HG03196 (cell line): ENCODE measurements around the gene GOLGA6A.
"Not testable (repeated sequence)": the region's sequence is repeated elsewhere in the genome, so short reads cannot be mapped to it uniquely, and the experiment has no call there.

Source experiments
- ATAC-seq: cut with Tn5 transposase; IDR thresholded peaks from one replicate; pipeline ENCODE4 v1.9.1; 2021; ENCODE audit not compliant: unreplicated experiment

Gene GOLGA6A

GRCh38 chr15:74055804-74056203 is 26.5 kb downstream of the GOLGA6A start:
- no peak for ATAC-seq

DNA sequence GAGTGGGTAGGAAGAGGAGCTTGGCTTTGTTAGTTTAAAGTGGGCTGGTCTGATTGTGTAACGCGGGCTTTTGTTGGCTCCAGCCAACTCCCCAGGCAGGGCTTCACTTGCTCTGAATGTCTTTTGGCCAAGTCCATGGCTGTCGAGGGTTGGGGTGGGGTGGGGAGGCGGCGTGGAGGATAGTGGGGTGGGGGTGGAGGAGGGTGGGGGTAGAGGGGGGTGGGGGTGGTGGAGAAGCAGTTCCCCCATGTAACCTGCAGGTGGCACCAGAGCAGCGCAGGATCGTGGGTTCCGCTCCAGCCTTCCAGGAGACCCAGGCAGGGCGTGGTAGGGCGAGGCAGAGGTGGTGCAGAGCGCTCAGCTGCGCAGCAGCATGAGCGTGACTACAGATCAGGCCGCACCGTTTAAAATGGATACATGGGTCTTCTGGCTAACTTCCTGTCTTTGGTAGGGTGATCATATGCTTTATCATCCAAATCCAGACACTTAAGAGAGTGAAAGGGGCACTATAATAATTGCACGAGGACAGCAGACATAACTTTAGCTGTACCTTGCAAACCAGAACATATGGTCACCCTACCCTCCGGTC is 28.3 kb downstream of the GOLGA6A start:
- no peak for ATAC-seq

DNA sequence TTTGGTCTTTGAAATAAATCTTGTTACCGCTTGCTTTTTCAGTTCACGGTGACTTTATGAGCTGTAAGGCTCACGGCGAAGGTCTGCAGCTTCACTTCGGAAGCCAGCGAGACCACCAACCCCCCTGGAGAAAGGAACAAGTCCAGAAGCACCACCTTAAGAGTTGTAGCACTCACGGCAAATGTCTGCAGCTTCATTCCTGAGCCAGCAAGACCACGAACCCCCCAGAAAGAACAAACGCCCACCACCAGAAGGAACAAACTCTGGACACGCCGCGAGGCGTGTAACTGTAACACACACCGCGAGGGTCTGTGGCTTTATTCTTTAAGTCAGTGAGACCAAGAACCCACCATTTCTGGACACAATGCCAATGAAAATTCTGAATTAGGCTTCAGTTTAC is 28.8 kb downstream of the GOLGA6A start:
- no peak for ATAC-seq

DNA sequence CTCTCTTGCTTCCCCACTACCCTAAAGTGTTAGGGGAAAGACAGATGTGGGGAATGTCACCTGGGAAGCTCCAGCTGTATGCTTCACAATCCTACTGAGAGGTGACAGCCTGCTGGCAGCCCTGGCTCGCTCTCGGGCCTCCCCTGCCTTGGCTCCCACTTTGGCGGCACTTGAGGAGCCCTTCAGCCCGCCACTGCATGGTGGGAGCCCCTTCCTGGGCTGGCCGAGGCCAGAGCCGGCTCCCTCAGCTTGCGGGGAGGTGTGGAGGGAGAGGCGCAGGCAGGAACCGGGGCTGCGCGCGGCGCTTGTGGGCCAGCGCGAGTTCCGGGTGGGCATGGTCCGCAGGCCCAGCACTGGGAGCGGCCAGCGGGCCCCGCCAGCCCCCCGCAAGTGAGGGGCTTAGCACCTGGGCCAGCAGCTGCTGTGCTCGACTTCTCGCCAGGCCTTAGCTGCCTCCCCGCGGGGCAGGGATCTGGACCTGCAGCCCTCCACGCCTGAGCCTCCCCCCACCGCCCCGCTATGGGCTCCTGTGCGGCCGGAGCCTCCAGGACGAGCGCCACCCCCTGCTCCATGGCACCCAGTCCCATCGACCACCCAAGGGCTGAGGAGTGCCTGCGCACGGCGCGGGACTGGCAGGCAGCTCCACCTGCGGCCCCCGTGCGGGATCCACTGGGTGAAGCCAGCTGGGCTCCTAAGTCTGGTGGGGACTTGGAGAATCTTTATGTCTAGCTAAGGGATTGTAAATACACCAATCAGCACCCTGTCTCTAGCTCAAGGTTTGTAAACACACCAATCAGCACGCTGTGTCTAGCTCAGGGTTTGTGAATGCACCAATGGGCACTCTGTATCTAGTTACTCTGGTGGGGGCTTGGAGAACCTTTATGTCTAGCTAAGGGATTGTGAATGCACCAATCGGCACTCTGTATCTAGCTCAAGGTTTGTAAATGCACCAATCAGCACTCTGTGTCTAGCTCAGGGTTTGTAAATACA is 29.8 kb downstream of the GOLGA6A start:
- not testable (repeated sequence) for ATAC-seq

DNA sequence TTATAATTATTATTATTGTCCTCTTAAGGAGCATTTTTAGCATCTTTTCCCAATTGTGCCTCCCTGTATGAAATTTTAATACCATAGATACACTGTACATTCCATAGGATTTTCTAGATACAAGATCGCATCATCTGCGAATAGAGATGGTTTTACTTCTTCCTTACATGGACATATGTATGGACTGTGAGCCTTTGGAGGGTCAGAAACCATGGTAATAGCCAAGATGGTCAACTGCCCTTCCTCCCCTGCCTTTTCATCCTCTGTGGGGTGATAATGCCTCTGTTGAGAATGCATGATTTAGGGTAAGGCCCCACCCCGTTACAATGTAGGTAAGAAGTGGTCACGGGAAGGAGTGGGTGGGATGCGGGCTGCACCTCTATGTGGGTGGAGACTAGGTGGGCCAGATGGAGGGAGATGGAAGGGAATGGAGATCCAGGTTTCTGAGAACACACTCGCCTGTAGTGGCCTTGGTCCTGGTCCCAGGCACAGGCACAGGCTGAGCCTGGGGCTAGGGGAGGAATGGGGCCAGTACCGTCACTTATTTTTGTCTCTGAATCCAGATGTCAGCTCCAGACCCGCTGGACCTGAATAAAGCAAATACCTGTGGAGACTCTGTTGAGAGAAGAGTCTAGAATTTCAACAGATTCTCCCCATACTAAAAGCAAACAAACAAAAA is 31.7 kb downstream of the GOLGA6A start:
- ATAC-seq = no peak

DNA sequence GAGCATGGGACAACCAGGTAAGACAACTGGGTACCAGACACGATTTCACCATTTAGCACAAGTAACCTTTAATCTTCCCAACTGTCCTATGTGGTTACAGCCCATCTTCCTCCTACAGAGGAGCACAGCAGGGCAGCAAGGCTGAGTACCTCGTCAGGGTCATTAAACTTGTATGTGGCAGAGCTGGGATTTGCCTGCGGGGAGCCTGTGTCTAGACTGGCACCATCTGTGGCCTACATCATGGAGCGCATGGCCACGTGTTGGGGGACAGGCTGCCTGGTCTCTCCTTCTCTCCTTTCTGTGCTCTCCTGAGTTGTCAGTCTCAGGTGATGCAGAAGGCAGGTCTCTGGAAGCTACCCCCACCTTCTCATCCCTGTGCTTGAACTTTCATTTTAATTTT is 32.2 kb downstream of the GOLGA6A start:
- no peak for ATAC-seq

- ATAC-seq = no peak
These were observed 36.1 kb downstream of the GOLGA6A start for GRCh38 chr15:74046275-74046674.

DNA sequence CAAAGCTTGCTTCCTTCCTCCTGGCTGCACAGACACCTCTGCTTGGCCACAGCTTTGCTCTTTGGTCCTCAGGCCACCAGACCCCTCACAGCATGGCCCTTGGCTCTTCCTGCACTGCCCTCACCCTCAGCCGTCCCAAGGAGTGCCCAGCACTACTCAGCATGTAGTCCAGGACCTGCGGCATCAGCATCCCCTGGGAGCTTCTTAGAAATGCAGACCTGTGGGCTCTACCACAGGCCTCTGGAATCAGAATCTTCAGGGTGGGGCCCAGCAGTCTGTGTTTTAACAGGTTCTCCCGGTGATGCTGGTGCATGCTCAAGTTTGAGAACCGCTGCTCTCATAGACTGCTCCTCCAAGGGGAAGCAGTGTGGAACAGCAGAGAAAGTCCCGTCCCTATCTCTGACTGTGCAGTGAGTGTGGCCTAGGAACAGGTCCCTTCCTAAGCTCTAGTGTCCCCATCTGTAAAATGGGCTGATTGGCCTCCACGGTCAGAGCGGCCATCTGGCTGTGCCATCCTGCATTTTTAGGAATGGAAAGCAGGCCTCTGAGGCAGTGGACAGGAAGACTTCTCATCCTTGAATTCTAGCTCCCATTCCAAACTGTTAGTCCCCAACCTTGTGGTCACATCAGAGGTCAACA is 36.6 kb downstream of the GOLGA6A start:
- ATAC-seq = no peak

GRCh38 chr15:74045184-74045583 is 37.2 kb downstream of the GOLGA6A start:
- ATAC-seq = no peak

- no peak for ATAC-seq
These were observed 37.9 kb downstream of the GOLGA6A start for GRCh38 chr15:74044267-74045110.

GRCh38 chr15:74043425-74044266 is 38.7 kb downstream of the GOLGA6A start:
- no peak for ATAC-seq

DNA sequence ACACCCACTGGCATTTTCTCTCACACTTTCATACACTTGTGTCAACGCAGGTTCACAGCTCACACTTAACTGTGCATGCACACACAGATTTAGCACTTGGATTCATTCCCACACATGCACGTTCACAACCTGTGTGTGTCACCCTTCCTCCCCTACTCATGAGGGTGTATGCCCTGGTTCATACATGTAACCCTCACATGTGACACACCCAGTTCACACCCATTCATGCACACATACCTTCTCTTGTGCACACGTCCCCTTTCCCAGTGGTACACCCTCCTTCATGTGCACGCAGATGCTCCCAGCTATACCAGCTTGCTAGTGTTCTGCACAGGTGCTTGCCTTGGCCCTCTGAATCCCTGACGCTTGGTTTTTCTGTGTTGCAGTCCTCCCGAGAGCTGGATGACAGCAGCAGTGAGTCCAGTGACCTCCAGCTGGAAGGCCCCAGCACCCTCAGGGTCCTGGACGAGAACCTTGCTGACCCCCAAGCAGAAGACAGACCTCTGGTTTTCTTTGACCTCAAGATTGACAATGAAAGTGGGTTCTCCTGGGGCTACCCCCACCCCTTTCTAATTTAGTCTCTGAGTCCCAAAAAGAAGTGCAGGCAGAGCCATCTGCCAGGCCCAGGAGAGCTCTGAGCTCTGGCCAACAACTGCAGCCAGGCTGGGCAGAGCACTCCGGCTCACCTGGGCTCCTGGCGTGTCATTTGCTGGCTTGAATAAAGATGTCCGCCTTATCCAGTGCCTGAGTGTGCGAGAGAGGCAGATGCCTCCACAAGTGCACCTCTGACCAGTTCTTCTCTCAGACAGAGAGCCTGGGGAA is 39.5 kb downstream of the GOLGA6A start:
- ATAC-seq = no peak

DNA sequence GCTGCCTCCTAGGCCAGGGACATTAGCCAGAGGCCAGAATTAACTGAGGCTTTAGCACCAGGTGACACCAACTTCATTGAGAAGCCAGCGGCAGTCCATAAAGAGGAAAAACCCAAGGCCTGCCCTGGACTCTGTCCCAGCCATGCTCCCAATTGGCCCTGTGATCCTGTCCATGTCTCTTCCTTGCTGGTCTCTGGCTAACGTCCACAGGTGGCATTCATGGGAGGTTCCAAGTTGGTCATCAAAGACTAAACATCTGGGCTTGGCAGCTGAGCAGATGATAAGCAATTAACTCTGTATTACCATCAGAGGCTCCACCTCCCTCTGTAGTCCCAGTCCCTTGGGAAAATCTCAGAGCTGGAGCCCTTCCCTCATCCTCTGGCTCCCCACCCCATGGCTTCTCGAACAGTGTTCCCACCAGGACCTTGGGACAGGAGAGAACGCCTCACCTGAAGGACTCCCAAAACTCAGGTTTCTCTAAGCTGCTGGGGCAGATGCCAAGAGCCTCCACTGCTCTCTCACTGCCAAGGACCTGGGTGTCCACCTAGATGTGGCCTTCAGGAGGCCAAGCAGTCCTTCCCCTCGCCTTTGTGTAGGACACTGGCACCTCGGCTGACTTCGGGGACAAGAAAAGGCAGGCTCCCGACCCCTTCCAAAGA is 40.4 kb downstream of the GOLGA6A start:
- no peak for ATAC-seq

DNA sequence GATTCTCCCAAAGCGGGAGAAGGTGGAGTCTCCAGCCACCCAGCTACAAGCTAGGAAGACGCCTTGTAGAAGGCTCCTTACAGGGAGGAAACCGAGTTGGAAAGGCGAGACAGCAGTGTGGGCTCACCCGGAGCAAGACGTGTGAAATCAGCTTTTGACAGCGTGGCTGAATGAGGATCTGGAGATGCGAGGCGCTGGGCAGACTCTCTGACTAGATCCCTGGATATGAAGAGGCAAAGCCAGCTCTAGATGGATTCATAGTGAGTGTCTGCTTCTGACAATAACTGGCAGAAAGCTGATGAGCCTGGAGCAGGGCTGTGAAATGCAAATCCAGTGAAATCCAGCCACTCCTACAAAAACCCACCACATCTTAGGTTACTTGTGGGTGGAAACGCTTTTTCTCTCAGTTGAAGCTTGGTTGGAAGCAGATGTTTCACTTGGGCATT is 41.0 kb downstream of the GOLGA6A start:
- ATAC-seq = no peak

DNA sequence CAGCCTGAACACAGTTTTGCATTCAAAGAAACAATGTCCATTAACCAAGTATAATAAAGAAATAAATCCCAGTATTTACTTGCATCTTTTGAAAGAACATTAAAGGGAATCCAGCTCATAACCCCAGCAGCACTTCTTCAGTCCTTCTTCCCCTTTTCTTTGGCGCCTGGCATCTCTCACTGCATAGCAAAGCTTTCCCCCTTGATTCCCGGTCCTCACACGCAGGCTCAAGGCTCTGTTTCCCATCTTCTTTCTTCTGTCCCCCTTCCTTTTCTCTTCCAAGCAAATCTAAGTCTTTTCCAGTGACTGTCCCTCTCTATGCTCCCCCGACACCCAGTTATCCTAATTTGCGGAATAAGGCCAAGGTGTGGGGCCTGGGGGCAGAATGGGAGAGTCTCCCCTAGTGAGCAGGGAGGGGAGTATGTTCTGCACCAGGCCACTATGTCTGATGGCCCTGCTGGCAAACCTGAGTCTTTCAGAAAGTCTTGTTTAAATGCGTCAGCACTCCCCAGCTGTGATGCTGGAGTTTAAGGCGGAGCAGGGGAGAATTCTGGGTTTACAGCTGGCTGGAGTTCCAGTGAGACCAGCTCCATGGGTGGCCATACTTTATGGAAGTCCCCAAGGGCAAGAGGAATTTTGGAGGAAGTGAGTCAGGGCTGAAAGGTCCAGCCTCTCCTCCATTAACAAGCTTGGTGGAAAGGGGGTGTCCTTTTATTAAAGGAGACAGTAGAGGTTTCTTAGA is 42.1 kb downstream of the GOLGA6A start:
- no peak for ATAC-seq

GRCh38 chr15:74039656-74040010 is 42.7 kb downstream of the GOLGA6A start:
- no peak for ATAC-seq
